ENCODE data around the gene ELFN2.
A peak's percentile ranks its signal among the peaks of the same experiment; 100 is the strongest.

Gene ELFN2

DNA sequence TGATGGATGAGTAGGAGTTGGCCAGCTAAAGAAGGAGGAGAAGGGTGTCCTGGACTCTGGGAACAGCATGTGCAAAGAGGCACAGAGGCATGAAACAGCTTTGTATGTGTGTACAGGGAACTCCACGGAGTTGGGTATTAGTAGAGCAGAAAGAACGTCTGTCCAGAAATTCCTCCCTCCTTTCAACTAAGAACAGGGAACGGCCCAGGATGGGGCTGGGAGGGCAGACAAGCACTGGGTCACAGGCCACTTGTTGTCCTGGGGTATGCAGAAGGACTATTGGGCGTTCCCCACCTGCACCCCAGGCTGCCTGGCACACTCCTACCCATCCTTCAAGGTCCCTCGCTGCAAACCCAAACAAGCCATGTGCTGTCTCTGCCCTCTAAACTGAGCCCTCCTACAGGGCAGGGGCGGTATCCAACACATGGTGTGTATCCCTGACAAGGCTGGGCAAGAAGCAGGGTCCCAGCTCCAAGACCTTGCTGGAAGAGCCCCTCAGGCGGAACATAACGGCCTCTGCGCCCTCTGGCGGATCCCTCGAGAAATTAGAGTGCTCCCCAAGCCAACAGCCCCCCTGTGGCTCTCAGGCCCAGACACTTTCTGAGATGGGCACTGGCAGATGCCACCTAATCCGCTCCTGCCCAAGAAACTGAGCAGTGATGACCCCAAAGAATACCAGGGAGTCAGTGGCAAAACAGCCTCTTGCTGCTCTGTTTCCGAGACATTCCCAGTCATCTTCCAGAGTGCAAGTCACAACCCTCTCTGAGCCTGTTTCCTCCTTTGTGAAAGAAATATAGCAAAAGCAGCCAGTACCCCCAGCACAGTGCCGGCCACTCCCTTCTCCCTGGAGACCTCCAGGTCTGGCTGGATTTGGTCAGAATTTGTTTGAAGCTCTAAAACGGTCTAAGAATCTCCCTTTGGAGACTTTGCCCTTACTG, 1.6 kb upstream of the ELFN2 start:
- H3K4me3 ChIP-seq (replicated peaks; ENCODE audit: low read depth, low read length) = no peak overlapping the region
- peak; percentile 36 for DNase-seq (ENCODE audit: extremely low read depth, low read depth)
- TF ChIP-seq, protein P1, sequence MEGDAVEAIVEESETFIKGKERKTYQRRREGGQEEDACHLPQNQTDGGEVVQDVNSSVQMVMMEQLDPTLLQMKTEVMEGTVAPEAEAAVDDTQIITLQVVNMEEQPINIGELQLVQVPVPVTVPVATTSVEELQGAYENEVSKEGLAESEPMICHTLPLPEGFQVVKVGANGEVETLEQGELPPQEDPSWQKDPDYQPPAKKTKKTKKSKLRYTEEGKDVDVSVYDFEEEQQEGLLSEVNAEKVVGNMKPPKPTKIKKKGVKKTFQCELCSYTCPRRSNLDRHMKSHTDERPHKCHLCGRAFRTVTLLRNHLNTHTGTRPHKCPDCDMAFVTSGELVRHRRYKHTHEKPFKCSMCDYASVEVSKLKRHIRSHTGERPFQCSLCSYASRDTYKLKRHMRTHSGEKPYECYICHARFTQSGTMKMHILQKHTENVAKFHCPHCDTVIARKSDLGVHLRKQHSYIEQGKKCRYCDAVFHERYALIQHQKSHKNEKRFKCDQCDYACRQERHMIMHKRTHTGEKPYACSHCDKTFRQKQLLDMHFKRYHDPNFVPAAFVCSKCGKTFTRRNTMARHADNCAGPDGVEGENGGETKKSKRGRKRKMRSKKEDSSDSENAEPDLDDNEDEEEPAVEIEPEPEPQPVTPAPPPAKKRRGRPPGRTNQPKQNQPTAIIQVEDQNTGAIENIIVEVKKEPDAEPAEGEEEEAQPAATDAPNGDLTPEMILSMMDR (IDR thresholded peaks at IDR 0.05; ENCODE audit: low read depth, low read length, missing control alignments) = peak; percentile 89

DNA sequence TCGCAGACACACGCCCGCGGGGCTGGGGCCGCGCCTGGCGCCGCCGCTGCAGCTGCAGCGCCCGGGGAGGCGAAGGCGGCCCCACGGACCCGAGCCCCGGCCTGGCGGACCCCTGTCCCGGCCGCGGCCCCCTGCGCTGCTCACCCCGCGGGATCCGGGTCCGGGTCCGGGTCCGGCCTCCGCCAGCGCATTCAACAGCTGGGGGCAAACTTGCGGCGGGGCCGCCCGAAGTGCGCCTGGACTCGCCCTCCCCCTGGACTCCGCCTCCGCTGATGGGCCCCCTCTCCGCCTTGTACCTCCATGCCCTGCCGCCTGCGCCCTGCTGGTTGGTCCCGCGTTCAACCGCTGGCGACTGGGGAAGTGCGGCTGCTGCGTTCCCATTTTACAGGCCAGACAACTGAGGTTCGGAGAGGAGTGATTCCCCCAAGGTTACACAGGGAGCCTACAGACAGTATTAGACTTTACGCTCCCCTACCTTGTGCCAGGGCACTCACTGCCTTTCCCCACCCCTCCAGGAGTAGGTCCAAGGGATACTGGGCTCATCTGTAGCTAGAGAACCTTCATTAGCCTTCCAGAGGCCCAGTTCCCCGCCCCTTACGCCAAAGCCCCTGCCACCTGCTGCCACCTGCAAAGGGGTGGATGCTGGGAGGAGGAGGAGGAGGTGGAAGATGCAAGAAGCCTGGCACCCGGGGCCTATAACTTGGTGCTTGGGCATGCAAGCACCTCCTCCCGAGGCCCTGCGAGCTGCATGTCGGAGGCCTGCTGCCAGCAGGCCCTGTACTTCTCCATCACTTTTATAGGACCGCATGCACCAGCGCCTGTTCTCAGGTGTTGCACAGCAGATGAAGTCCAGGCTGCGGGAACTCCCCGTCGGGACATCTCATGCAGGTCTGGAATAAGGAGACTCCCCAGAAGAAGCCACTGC, 694 bp upstream of the ELFN2 start:
- peak overlapping the region; percentile 57 for H3K4me3 ChIP-seq (replicated peaks; ENCODE audit: low read depth, low read length)
- TF ChIP-seq, protein P1 (IDR thresholded peaks at IDR 0.05; ENCODE audit: low read depth, low read length, missing control alignments) = no peak

DNA sequence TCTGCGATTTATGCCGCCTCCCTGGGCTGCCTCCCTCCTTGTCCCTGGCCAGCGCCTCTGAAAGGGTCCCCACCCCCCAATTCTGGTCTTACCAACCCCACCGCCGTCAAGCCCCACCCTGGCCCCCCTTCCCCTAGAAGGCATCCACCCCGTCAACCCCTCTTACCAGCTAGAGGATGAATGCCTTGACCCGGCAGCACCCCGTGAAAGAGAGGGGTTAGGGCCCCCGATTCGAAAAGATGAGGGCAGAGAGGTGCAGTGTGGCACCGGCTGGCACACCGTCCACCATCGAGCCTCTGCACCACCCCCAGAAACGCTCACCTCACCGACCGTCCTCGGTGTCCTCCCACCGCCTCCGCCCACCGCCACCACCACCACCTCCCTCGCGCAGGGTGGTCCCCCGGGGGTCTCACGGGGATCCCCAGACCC, 559 bp downstream of the ELFN2 start:
- TF ChIP-seq, protein P1 (IDR thresholded peaks at IDR 0.05; ENCODE audit: low read depth, low read length, missing control alignments) = no peak
- H3K4me3 ChIP-seq (replicated peaks; ENCODE audit: low read depth, low read length) = peak overlapping the region; percentile 57
- DNase-seq (ENCODE audit: extremely low read depth, low read depth) = no peak

More for the DNA sequence above, 694 bp upstream of the ELFN2 start:
- no peak for DNase-seq (ENCODE audit: extremely low read depth, low read depth)

DNA sequence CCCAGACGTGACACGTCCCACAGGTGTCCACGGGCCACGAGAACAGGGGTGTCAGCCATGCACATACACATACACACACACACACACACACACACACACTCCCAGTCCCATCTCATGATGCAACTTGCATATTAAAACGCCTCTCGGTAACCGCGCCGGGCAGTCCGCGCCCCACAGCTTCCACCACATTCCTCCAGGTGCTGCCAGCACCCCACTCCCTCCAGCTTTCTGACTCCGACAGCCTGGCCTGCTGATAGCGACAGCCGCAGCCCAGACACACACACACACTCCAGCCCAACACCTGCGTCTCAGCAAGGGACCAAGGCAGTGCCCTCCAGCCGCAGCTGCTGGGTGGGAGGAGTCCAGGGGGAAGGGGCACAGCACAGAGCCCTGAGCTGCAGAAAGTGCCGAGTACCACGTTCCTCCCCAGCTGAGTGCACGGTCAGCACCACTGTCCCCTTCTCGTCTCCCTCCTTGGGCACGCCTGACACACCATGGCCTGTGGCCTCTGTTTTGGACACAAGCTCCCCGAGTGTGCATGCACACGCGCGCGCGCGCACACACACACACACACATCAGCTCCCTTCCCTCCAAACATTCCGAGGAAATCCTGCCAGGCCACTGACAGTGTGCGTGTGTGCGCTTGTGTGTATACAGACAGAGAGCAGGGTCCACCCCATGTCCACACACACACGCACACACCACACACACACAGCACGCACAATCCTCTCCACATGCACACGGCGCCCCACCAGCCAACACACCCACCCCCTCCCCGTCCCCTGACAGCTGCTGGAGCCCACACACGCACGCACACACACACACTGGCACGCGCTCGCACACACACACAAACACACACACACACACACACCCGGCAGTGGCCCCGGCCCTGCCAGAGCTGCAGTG, 1.2 kb downstream of the ELFN2 start:
- DNase-seq (ENCODE audit: extremely low read depth, low read depth) = no peak
- H3K4me3 ChIP-seq (replicated peaks; ENCODE audit: low read depth, low read length) = peak overlapping the region; percentile 57
- TF ChIP-seq, protein P1 (IDR thresholded peaks at IDR 0.05; ENCODE audit: low read depth, low read length, missing control alignments) = no peak

DNA sequence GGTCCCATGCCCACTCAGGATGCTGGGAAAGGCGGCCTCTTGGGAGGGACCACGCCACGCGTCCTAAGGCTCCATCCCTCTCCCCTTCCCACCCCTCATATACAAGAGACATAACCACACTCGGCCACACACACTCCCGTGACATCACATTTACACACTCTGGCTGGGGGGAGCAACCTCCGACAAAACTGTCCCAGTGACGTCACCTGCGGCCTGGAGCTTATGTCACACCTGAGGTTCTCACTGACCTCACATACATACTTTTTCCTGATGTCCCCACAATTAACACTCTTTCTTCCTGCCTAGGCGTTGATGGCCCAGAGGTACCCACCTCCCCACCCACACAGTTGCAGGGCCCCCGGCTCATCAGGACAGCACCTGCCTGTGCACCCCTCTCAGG, 1.9 kb downstream of the ELFN2 start:
- TF ChIP-seq, protein P1 (IDR thresholded peaks at IDR 0.05; ENCODE audit: low read depth, low read length, missing control alignments) = no peak
- H3K4me3 ChIP-seq (replicated peaks; ENCODE audit: low read depth, low read length) = peak overlapping the region; percentile 57
- DNase-seq (ENCODE audit: extremely low read depth, low read depth) = no peak

DNA sequence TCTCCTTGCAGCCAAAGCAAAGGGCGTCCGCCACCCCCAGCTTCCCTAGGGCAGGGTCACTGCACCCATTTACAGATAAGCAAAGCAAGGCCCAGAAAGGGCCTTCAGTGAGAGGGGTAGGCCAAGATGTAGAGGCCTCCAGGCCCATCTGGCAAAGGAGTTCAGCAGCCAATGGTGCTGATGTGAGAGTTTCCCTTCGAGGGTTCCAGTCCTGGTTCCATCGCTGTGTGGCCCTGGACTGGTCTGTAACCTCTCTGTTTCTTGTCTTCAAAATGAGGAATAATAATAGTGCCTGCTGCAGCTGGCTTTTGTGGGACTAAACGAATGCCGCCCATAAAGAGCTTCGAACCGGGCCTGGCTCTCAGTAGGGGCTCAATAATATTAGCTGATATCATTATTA, 4.0 kb downstream of the ELFN2 start:
- no peak for DNase-seq (ENCODE audit: extremely low read depth, low read depth)
- TF ChIP-seq, protein P1 (IDR thresholded peaks at IDR 0.05; ENCODE audit: low read depth, low read length, missing control alignments) = no peak
- H3K4me3 ChIP-seq (replicated peaks; ENCODE audit: low read depth, low read length) = no peak overlapping the region
